GM12801 (cell line): ENCODE data around the gene SIDT2.

Experiments
- CTCF ChIP-seq: IDR thresholded peaks from one replicate; pipeline ENCODE4 v1.5.1; 2011; ENCODE audit warnings: control low read depth; ENCODE audit not compliant: insufficient read length; ENCODE audit errors: extremely low read depth

SIDT2 gene

DNA sequence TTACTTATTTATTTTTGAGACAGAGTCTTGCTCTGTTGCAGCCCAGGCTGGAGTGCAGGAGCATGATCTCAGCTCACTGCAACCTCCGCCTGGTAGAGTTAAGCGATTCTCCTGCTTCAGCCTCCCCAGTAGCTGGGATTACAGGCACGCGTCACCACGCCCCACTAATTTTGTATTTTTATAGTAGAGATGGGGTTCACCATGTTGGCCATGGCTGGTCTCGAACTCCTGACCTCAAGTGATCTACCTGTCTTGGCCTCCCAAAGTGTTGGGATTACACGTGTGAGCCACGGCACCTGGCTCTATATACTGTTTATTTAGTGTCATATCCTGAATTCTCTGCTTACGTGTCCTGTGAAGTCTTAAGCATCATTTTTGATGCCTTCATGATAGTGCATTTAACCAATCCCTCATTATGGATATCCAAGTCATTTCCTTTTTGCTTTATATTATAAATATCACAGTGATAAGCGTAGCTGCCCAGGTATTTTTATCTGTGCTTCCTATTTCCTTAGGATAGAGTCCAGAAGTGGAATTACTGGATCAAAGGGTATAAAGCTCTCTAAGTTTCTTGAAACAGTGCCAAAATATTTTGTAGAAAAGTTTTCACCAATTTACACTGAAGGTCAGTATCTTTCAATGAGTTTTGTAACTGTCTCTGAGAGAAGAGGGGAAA is 871 bp upstream of the SIDT2 start:
- no peak for TF ChIP-seq CTCF

DNA sequence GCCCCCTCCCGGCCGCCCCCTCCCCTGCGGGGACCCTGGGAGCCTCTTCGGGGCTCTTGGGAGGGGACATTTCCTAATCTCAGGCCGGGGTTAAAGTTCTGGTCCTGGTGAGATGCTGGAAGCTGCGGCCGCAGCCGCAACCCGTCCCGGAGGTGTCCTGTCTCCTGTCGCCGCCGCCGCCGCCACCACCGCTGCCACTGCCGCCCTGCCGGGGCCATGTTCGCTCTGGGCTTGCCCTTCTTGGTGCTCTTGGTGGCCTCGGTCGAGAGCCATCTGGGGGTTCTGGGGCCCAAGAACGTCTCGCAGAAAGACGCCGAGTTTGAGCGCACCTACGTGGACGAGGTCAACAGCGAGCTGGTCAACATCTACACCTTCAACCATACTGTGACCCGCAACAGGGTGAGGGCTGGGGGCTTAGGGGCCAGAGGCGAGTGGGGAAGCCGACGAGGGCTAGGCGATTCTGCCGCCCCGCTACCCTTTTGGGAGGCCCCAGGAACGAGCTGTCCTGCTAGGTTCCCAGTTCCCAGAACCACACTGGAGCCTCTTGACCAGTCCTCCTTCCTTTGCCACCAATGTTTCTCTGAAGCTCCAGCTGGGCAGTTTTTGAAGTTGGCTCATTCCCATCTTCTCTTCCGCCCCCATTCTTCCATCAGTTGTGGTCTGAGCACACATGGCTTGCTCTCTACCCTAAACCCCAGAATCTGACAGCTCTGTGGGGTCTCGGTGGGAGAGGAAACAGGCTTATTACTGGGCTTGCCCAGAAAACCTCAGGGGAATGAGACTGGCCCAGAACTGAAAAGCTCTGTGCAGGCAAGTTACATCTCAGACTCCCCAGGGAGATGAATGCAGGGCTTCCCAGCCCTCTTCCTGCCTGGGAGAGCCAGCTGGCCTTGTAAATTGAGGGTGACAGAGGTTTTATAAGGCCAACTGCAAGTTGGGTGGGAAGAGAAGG is 781 bp downstream of the SIDT2 start:
- no peak for TF ChIP-seq CTCF

DNA sequence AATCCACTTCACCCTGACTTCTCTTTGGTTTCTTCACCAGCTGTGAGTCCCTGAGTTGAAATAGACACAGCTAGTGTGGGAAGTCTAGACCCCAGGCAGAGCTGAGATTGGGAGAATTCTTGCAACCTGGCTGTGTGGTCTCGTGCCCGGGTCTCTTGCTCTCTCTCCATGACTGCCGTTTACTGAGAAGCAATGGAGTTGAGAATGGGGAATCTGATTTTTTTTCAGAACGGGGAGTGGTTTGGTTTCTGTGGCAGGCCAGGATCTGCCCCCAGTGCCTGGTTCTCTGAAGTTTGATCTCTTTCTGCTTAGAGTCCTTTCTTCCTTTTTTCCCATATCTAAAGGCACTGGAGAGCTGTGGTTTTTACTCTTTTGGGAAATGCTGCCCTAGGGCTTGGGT is 1.5 kb downstream of the SIDT2 start:
- no peak for TF ChIP-seq CTCF

- TF ChIP-seq CTCF = no peak
Observed at GRCh38 chr11:117180661-117181585, 2.4 kb downstream of the SIDT2 start.

GRCh38 chr11:117181586-117182550 is 3.3 kb downstream of the SIDT2 start:
- no peak for TF ChIP-seq CTCF

DNA sequence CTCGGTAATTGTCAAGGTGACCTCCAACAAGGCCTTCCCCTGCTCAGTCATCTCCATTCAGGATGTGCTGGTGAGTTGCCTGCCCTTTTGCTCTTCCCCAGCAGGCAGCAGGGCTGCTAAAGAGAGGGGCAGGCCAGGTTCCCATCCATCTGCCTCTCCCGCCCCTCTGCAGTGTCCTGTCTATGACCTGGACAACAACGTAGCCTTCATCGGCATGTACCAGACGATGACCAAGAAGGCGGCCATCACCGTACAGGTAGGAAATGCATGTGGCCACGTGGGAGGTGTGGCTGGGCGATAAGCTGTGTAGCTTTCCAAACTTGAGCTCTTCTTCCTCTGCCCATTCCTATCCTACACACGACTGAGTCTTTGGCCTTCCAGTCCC is 4.0 kb downstream of the SIDT2 start:
- TF ChIP-seq CTCF = no peak
